Renal pelvis (tissue), 4 donors: ENCODE results near the gene FREY1. TPM values are rescaled to one million over a fixed set of nuclear protein-coding genes. Genes with fewer than 3 reads are reported as not detected.

ENCODE experiments used
- DNase-seq: peaks from one replicate; pipeline ENCODE4 v3.0.0-alpha.2; 2013
- polyA plus RNA-seq, 3 donors: library from polyadenylated mRNA; unstranded; fragments of 120-200 nt; gene quantifications; one replicate each; pipeline ENCODE4 v1.2.1, GENCODE V29; 2013; ENCODE audit not compliant: insufficient read length in 3 of 3

Gene FREY1
- polyA plus RNA-seq, 3 donors = 0.41 to 0.77 (median 0.59) TPM

DNA sequence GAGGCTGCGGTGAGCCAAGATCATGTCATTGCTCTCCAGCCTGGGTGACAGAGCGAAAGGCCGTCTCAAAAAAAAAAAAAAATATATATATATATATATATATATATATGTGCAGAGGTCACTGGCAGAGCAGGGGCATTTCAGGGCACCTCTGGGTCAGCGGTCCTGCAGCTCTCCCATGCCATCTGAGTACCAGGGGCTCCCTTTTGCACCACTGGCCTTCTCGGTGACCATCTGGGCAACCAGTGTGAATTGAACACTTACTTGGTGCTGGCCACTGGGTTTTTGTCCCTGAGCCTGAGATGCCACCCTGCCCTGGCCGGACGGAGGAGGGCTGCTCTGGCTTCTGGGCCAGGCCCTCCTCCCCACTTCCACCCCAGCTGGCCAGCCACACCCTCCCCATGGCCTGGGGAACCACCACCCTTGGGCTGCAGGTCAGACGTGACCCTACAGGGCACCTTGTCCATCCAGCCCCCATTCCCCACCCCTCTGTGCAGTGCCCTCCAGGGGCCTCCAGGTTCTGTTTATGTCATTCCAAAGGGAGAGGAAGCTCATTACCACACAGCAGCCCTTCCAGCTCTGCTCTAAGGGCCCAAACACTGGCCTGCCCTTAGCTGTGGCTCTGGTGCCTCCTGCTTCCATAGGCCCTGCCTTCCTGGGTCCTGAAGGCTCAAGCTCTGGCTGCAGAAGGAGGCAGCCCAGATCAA is 11.4 kb downstream of the FREY1 start:
- DNase-seq = no peak

DNA sequence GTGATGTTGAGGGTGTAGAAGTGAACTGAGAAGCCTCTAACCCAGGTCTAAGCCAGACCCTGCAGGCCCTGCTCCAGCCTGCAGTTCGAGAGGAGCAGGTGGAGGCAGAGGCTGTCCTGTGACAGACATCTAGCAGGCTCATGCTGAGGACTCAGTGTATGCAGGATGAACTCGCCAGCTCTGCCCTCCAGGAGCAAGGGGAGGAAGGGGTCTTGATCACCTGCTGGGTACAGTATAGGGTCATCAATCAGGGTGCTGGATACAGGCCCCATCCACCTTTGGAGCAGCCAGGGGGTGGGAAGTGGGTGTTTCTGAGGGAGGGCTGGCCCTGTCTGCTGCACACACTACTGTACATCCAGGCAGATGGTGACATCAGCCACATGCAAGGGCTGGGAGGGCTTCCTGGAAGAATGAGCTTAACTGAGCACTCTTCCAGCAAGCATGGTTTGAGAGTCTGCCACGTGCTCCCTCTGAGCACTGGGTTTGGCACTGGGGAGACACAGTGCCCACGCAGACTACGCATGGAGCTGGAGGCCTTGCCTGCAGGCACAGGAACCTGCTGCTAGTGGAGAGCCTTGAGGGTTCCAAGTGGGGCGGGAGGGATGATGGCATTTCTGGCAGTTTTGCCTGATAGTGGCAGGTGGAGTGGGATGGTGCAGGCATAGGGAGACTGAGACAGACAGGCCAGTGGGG is 12.4 kb downstream of the FREY1 start:
- DNase-seq = no peak

GRCh38 chr11:45892856-45893255 is 14.2 kb downstream of the FREY1 start:
- no peak for DNase-seq

DNA sequence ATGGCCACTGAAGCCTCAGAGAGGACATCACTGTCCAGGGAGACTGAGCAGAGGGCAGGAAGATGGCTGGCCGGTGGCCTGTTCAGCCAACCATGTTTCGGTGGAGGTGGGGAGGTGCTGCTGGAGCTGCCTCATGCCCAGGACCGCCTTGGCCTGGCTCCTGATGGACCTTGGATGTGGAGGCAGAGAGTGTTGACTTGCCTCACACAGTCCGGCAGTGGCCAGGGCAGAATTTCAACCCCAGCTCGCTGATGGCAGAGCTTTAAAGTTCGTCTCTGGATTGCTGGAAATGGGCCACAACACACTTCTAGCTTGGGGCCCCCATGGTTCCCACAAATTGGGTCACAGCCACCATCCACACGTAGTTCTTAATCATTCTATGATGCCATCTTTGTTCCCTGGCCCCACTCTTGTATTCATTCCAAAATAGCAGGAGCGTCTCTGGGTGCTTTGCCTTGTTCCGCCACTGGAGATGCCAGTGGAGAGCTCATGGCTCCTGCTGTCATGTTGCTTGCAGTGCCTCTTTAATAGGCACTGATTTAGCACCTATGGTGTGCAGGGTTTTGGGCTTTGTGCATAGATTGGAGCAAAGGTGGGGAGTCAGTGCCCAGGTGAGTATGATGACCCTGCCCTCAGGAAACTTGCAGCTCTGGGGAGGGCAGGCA is 16.1 kb downstream of the FREY1 start:
- no peak for DNase-seq

DNA sequence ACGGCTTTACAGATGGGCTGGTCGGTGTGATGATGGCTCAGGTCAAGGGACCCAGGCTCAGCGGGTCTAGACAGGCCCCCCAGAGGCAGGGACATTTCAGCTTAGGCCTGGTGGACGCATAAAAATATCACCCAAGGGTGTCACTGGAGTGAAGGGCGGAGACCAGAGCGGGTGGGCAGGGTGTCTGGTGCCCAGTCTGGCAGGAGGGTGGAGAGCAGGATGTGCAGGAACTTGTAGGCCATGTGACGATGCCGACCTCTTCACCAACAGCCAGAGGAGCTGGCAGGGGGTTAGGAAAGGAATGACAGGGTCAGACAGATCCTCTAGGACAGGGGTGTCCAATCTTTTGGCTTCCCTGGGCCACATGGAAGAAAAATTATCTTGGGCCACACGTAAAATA is 17.1 kb downstream of the FREY1 start:
- DNase-seq = no peak

DNA sequence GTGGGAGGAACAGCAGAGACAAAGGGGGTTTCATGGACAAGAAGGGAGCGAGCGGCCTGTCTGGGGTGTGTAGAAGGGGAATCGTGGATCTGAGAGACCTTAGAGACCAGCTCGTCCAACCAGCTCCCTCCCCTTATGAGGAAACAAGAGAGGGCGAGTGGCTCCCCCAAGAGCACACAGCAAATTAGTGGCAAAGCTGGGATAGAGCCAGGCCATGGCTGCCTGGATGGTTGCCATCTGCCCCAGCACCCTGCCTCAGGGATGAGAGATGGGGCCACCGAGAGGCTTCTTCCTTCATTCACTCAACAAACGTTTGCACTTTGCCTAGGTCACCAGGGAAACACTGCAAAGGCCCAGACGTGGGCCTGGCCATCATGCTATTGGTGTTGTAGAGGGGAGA is 17.5 kb downstream of the FREY1 start:
- DNase-seq = no peak

- DNase-seq = no peak
Observed at GRCh38 chr11:45887587-45887986, 19.5 kb downstream of the FREY1 start.

DNA sequence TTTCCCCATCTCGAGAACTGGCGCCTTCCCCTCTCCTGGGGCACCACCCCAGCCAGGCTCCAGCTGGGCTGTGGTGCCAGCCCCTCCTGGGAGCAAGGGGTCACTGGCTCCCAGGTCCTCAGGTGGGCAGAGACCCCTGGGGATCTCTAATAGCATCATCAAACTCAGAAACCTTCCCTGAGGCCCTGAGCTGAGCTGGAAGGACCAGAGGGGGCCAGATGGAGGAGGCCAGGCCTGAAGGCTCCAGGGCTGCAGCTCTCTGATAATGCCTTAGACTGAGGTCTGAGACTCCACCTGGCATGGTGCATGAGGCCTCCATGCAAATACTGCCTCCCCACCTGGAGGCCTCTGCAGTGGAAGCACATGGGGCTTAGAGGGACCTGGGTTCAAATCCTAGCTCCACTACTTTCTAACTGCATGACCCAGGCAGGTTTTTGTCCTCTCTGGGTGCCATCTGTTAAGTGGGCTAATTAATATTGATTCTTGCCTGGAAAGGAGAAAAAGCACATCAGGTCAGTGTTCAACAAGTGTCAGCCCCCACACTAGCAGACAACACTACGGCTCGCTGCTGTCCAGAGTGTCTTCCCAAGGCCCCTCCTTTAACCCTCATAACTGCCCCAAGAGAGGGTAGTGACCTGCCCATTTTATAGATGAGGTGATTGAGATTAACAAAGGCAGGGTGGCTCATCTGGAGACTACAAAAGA is 20.1 kb downstream of the FREY1 start:
- DNase-seq = no peak

GRCh38 chr11:45885921-45886721 is 20.9 kb downstream of the FREY1 start:
- DNase-seq = no peak

GRCh38 chr11:45885274-45885920 is 21.7 kb downstream of the FREY1 start, which contains the start of gene MAPK8IP1:
TSS of gene MAPK8IP1 (plus strand) at chr11:45885651. CDS start at chr11:45885821, 170 bp downstream.
- peak; percentile 60 for DNase-seq

- DNase-seq = no peak
Observed at GRCh38 chr11:45884596-45885185, 22.4 kb downstream of the FREY1 start.

GRCh38 chr11:45881708-45882368 is 25.2 kb downstream of the FREY1 start:
- DNase-seq = no peak

DNA sequence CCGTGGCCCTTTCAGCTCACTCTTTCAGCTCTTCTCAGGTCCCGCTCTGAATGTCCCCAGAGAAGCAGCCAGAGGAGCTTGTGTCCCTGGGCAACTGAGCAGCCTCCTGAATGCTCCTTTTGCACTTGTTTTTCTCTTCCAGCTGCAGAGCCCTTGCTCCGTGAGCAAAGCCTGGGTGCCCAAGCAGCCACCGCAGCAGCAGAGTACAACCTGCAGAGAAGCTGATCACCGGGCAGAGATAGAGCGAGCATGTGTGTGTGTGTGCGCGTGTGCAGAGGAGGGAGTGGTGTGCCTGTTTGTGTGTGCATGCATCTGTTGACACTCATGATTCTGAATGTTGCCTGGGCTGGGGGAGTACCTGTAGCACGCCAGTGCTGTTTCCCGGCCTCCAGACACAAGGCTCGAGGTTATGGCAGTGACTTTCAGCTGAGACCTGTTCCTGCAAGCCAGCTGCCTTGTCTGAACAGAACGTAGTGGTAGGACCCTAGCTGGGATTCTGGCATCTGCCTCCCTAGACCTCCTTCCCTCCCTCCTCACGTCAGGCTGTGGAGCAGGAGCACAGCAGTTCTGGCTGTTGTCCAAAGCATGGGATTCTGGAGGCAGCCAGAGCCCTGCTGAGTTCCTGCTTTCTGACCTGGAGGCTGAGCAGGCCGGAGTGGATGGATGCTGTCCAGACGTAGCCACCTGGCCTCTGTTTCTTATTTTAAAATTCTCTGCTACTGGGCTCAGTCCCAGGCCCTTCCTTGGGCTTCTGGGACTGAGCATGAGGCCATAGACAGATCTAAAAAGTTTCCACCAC is 26.1 kb downstream of the FREY1 start:
- no peak for DNase-seq

- no peak for DNase-seq
Observed at GRCh38 chr11:45879803-45880686, 27.0 kb downstream of the FREY1 start.

GRCh38 chr11:45877845-45878244 is 29.2 kb downstream of the FREY1 start:
- no peak for DNase-seq

DNA sequence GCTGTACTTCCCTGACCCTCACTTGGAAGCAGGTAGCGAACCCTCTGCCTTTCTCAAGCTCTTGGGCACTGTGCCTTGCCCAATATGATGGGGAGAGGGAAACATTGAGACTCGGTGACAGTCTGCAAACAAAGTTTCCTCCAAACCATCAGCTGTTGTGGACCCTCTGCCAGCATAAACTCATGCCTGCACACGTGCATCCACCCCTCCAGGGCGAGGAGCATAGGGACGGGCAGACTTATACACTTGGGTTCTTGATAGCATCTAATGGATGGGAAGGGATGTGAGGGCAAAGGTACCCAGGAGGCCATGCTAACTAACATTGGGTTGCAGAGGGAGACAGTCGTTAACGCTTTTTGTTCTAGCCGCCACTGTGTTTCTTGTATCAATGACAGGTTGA is 29.9 kb downstream of the FREY1 start:
- no peak for DNase-seq

DNA sequence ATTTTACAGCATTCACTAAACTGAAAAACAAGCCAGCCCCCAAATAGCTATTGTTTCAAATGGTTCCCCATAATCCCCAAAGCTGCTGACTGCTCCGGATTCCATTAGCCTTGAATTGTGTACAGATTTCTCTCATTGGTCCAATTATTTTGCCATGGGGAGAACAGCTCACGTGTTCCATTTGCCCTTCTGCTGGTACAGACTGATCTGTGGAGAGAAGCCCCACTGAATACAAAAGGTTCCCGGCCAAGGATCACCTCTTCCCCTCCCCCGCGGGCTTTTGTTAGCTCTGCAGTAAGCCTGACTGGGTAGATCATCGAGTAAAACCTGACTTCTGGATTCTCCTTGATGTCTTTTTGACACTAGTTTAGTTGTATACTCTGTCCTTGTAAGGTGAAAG is 30.7 kb downstream of the FREY1 start:
- DNase-seq = no peak
